Stimulated activated CD4-positive, alpha-beta T cell treated with anti-CD3 and anti-CD28 coated beads, Interleukin-12 subunit alpha, Interleukin-12 subunit beta, amount 100 ng/mL, for 4 hours (primary cell): Measurements from ENCODE around the gene VEZF1.

Experiments used
- DNase-seq: peaks from one replicate; pipeline ENCODE4 v3.0.0-alpha.2; 2020

The VEZF1 gene

DNA sequence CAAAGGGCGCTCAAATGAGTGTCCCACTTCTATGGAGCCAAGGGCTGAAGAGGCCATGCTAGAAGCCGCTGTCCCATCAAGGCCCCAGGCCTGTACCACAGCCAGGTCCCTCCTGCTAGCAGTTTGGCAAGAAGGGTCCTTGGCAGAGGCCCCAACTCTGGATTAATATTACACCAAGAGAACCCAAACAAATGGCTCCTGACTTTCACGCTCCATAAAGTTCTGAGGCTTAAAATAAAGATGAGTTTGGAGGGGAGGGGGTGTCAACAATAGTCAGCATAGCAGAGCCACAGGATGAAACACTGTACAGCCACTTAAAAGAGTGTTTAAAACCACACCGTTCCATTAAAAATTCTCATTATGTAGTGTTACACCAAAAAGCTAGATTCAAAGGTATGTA lies 63.4 kb downstream of the VEZF1 start:
- no peak for DNase-seq
